Neural crest cell (in vitro differentiated cells): ENCODE results near the gene PPWD1. TPM values are rescaled to one million over a fixed set of nuclear protein-coding genes. Genes with fewer than 3 reads are reported as not detected.

Experiments used
- DNase-seq: peaks from one replicate; pipeline ENCODE4 v3.0.0; 2021; ENCODE audit warnings: low read depth, mixed read lengths, low spot score
- H3K27ac Mint-ChIP-seq: one replicate; pipeline ENCODE4 v1.8.0; 2021; ENCODE audit warnings: mild to moderate bottlenecking, mixed read lengths; ENCODE audit not compliant: unreplicated experiment
- H3K27me3 Mint-ChIP-seq: 2 replicates; pipeline ENCODE4 v1.8.0; 2021; ENCODE audit warnings: low read depth, mild to moderate bottlenecking, mixed read lengths
- H3K36me3 Mint-ChIP-seq: 2 replicates; pipeline ENCODE4 v1.8.0; 2021; ENCODE audit warnings: low read depth, mild to moderate bottlenecking, mixed read lengths
- H3K4me1 Mint-ChIP-seq: 2 replicates; pipeline ENCODE4 v1.8.0; 2021; ENCODE audit warnings: mixed read lengths
- H3K4me3 Mint-ChIP-seq: one replicate; pipeline ENCODE4 v1.8.0; 2021; ENCODE audit warnings: mild to moderate bottlenecking, mixed read lengths
- H3K9me3 Mint-ChIP-seq: 2 replicates; pipeline ENCODE4 v1.8.0; 2021; ENCODE audit warnings: mixed read lengths
- long read RNA-seq: library from polyadenylated mRNA; unstranded; transcript quantifications from one replicate; pipeline ENCODE4 v2.0.0, GENCODE V29; 2020
- total RNA-seq: library from RNA; stranded (reverse); gene quantifications from 2 replicates; pipeline ENCODE4 v1.2.1, GENCODE V29; 2021
- TF ChIP-seq, protein P1 (sequence below): fragments of 200-600 bp; sonication (generic); conservative IDR thresholded peaks from 2 replicates; pipeline ENCODE4 v1.5.0; 2021; ENCODE audit warnings: antibody characterized with exemption, mild to moderate bottlenecking

The PPWD1 gene
- 38.6 and 42.0 TPM in 2 replicates for total RNA-seq
- long read RNA-seq, transcript PPWD1-201 (11 exons, 2,166 nt), result major isoform, 131 of 157 reads
- long read RNA-seq, partial matches to known transcripts, result 15 of 157 reads
- long read RNA-seq, other reads (novel, unspliced or antisense), result 8 of 157 reads

DNA sequence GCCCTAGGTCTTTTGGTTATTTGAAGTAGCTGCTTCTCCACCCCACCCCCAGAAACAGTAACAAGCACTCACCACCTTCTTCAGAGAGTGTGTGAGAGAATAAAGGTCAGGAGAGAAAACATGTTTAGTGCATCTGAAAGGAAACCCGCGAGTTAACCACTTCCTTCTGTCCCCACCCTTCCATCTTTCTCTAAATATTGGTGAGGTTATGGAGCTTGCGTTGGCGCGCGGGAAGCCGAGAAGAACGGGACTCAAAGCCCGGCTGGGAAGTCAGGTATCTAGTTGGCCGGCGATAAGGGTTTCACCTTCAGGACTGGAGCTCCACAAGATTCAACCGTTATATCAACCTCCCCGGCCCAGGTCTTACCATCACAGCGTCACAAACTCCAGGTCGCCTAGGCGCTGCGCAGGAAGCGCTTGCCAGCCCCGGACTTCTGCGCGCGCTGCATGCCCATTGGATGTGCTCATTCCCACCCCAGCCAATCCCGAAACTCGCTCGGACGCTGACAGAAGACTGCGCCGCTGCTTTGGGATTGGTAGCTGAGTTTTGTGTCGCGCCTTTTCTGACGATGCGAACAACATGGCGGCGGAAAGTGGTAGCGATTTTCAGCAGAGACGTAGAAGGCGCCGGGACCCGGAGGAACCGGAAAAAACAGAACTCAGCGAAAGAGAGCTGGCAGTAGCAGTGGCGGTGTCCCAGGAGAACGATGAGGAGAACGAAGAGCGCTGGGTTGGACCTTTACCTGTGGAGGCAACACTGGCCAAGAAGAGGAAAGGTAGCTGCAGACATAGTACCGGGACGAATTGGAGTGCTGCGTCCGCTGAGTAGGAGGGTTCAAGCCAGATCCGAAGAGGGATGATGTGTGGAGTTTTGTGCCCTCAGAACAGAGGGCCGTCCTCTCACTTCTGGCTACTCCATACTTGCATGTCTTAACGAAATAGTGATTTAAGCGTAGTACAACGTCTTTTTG, at the start of gene PPWD1, which contains the start of gene CENPK:
Gene PPWD1 (plus strand): TSS at position 566 of the 971 bp plus-strand sequence. CDS start 15 bp downstream, at position 581.
Gene CENPK (minus strand): TSS at position 438 of the 971 bp plus-strand sequence. CDS start 8,261 bp downstream, outside the sequence.
- peak; percentile 92 for DNase-seq
- Mint-ChIP-seq H3K9me3 (no peaks in the 10 kb centered on the region), H3K27me3 (no peaks in the 10 kb centered on the region), H3K36me3 (peaks cover 5% of the 10 kb centered on the region), H3K4me3 (peak within 1 kb of the TSS; percentile 92), H3K27ac (peak within 1 kb of the TSS; percentile 97), H3K4me1 (peaks cover 37% of the 10 kb centered on the region)
- TF ChIP-seq, protein P1, sequence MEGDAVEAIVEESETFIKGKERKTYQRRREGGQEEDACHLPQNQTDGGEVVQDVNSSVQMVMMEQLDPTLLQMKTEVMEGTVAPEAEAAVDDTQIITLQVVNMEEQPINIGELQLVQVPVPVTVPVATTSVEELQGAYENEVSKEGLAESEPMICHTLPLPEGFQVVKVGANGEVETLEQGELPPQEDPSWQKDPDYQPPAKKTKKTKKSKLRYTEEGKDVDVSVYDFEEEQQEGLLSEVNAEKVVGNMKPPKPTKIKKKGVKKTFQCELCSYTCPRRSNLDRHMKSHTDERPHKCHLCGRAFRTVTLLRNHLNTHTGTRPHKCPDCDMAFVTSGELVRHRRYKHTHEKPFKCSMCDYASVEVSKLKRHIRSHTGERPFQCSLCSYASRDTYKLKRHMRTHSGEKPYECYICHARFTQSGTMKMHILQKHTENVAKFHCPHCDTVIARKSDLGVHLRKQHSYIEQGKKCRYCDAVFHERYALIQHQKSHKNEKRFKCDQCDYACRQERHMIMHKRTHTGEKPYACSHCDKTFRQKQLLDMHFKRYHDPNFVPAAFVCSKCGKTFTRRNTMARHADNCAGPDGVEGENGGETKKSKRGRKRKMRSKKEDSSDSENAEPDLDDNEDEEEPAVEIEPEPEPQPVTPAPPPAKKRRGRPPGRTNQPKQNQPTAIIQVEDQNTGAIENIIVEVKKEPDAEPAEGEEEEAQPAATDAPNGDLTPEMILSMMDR, result no peak

DNA sequence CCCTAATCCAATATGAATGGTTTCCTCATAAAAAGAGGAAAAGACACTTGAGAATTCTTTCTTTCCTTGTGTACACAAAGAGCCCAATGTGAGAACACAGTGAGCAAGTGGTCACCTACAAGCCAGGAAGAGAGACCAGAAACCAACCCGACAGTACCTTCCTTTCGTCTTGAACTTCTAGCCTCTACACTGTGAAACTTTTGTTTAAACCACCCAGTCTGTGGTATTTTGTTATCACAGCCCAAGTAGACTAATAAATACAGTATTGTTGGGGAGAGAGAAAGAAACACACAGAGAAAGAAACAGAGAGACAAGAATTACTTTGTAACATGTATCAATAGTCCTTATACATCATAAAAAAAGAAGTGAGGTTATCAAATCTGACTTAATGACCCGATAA, 37.4 kb upstream of the PPWD1 start:
- DNase-seq, result no peak
- H3K36me3 Mint-ChIP-seq, result peaks cover 12% of the 10 kb centered on the region
- no peaks in the 10 kb centered on the region for H3K27me3 Mint-ChIP-seq
- H3K27ac Mint-ChIP-seq, result no peak overlapping the region
- TF ChIP-seq, protein P1, result no peak
- H3K9me3 Mint-ChIP-seq, result no peaks in the 10 kb centered on the region
- no peak overlapping the region for H3K4me3 Mint-ChIP-seq
- H3K4me1 Mint-ChIP-seq, result peaks cover 11% of the 10 kb centered on the region

DNA sequence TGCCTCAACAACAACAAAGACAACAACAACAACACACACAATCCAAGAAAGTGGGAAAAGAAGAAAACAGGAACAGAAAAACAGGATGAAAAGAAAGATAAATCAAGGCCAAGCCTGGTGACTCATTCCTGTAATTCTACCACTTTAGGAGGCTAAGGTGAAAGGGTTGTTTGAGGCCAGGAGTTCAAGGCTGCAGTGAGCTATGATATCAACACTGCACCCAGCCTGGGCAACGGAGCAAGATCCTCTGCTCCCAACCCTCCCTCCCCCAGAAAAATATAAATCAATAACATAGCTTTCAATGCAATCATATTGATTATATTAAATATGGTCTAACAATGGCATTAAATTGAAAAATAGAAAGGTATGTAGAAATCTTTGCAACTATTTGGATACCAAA, 32.2 kb upstream of the PPWD1 start:
- TF ChIP-seq, protein P1, result no peak
- no peaks in the 10 kb centered on the region for H3K27me3 Mint-ChIP-seq
- peaks cover 8% of the 10 kb centered on the region for H3K36me3 Mint-ChIP-seq
- peaks cover 7% of the 10 kb centered on the region for H3K4me1 Mint-ChIP-seq
- H3K9me3 Mint-ChIP-seq, result no peaks in the 10 kb centered on the region
- H3K4me3 Mint-ChIP-seq, result no peak overlapping the region
- no peak overlapping the region for H3K27ac Mint-ChIP-seq
- no peak for DNase-seq

DNA sequence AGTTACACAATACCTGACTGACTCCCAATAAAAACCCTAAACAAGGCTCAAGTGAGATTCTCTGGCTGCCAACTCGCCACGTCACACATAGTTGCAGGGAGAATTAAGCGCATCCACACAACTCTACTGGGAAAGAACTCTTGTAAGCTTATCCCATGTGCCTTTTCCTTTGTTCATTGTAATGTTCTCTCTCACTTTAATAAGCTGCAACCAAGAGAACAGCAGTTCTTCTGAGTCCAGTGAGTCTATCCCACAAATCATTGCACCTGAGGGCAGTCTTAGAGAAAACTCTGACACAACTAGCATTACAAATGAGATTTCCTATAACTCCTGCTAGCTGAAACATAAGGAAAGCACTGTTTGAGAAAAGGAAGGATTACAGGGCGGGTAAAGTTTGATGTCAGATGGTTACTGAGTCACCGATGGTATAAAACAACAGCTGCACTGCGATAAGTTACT, 27.5 kb upstream of the PPWD1 start:
- TF ChIP-seq, protein P1, result no peak
- H3K36me3 Mint-ChIP-seq, result peaks cover 11% of the 10 kb centered on the region
- no peak for DNase-seq
- H3K27ac Mint-ChIP-seq, result no peak overlapping the region
- no peak overlapping the region for H3K4me3 Mint-ChIP-seq
- no peaks in the 10 kb centered on the region for H3K4me1 Mint-ChIP-seq
- H3K9me3 Mint-ChIP-seq, result no peaks in the 10 kb centered on the region
- H3K27me3 Mint-ChIP-seq, result no peaks in the 10 kb centered on the region

DNA sequence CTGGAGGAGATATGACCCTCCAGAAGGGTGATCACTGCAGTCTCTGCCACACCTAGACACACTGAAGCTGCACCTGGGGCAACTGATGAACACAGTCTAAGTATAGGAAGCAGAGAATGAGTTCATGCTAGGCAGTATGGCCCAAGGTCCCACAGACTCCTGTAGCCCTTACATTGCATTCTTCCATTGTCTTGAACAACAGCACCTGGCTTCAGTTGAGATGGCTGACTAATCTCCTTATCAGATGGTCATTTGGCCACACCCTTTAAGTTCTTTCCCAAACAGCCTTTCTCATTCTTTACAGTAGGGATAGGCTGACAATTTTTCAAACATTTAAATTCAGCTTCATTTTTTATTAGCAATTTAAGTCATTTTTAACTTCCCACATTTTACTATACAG, 23.3 kb upstream of the PPWD1 start:
- Mint-ChIP-seq H3K9me3 (no peaks in the 10 kb centered on the region), H3K36me3 (peaks cover 28% of the 10 kb centered on the region), H3K27ac (no peak overlapping the region), H3K27me3 (no peaks in the 10 kb centered on the region), H3K4me1 (no peaks in the 10 kb centered on the region), H3K4me3 (no peak overlapping the region)
- TF ChIP-seq, protein P1, result no peak
- no peak for DNase-seq
